Islet of Langerhans (tissue), 1 donor: ENCODE results near the gene MED12L.
"Not testable (repeated sequence)": the region's sequence is repeated elsewhere in the genome, so short reads cannot be mapped to it uniquely, and the experiment has no call there.

Experiments
- FAIRE-seq: peaks from one replicate; lab custom pipeline; 2011; peaks lifted over from hg19 to GRCh38; lab: Jason Lieb, UNC

Gene MED12L

GRCh38 chr3:151085227-151085888 is at the start of gene MED12L:
MED12L (plus strand) TSS chr3:151085664; CDS start chr3:151086927, 1,263 bp downstream.
- FAIRE-seq, result no peak

- no peak for FAIRE-seq
Observed at GRCh38 chr3:151037746-151038477, 47.6 kb upstream of the MED12L start.

GRCh38 chr3:151044706-151045105 is 40.8 kb upstream of the MED12L start:
- no peak for FAIRE-seq

GRCh38 chr3:151047636-151048035 is 37.8 kb upstream of the MED12L start:
- no peak for FAIRE-seq

- FAIRE-seq, result no peak
Observed at GRCh38 chr3:151051533-151051932, 33.9 kb upstream of the MED12L start.

- no peak for FAIRE-seq
Observed at GRCh38 chr3:151052346-151052745, 33.1 kb upstream of the MED12L start.

- no peak for FAIRE-seq
Observed at GRCh38 chr3:151052756-151053155, 32.7 kb upstream of the MED12L start.

GRCh38 chr3:151058740-151059139 is 26.7 kb upstream of the MED12L start:
- no peak for FAIRE-seq

GRCh38 chr3:151062611-151063010 is 22.9 kb upstream of the MED12L start:
- FAIRE-seq, result no peak

- no peak for FAIRE-seq
Observed at GRCh38 chr3:151067158-151067557, 18.3 kb upstream of the MED12L start.

GRCh38 chr3:151072842-151073241 is 12.6 kb upstream of the MED12L start:
- not testable (repeated sequence) for FAIRE-seq

- FAIRE-seq, result no peak
Observed at GRCh38 chr3:151074256-151074655, 11.2 kb upstream of the MED12L start.

GRCh38 chr3:151075869-151076562 is 9.4 kb upstream of the MED12L start:
- no peak for FAIRE-seq

GRCh38 chr3:151076626-151077025 is 8.8 kb upstream of the MED12L start:
- FAIRE-seq, result no peak

- FAIRE-seq, result not testable (repeated sequence)
Observed at GRCh38 chr3:151081082-151081481, 4.4 kb upstream of the MED12L start.

- FAIRE-seq, result no peak
Observed at GRCh38 chr3:151082880-151083838, 2.3 kb upstream of the MED12L start.

- FAIRE-seq, result no peak
Observed at GRCh38 chr3:151084893-151085226, 604 bp upstream of the MED12L start.

GRCh38 chr3:151085889-151086483 is 522 bp downstream of the MED12L start:
- no peak for FAIRE-seq

- no peak for FAIRE-seq
Observed at GRCh38 chr3:151086484-151087456, 1.3 kb downstream of the MED12L start.

GRCh38 chr3:151087648-151088047 is 2.2 kb downstream of the MED12L start:
- FAIRE-seq, result no peak
